NCI-H2107 treated with DMSO at 0.1 percent for 48 hours (cell line): ENCODE results near the gene IAH1.
"Not testable (repeated sequence)": the region's sequence is repeated elsewhere in the genome, so short reads cannot be mapped to it uniquely, and the experiment has no call there.

Experiments used
- DNase-seq: peaks from one replicate; lab custom pipeline; 2025; ENCODE audit not compliant: unreplicated experiment; lab: John Stamatoyannopoulos, UW

IAH1 gene

GRCh38 chr2:9473308-9473984 is 905 bp upstream of the IAH1 start:
- no peak for DNase-seq

DNA sequence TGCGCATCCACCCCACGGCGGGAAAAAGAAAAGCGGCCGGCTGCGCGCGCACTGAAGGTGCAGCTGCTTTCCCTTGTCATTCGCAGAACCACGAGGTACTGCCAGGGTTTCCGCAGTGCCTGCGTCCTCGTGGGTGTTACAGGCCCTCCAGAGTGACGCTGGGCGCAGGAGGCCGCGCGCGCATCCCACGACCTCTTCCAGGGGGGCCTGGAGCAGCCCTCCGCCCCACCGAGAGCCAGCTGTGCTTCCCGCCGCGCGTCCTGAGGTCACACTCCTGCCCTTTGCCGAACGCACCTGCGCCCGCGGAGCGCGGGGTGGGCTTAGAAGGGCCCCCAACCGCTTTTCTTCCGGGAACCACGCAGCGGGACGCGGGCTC is 378 bp upstream of the IAH1 start:
- no peak for DNase-seq

- no peak for DNase-seq
Measured at GRCh38 chr2:9477914-9478313, 3.6 kb downstream of the IAH1 start.

DNA sequence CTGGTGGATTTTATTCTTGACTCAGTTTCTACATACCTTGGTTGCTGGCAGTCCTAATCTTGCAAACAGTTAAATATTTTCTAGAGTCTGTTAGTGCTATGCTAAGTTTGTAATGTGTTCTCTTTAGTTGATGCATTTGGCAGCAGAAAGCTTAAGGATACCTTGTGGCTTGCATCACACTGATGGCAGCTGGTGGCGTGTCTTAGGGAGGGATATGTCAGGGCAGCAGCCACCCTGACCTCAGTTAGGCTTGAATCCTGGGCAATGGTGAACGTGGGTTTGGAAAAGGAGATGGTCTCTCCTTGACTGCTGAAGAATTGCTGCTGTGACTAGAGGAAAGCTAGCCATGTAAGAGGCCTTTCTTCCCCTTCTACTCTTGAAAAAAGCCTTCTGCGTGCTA is 4.2 kb downstream of the IAH1 start:
- no peak for DNase-seq

- no peak for DNase-seq
Measured at GRCh38 chr2:9480157-9480556, 5.8 kb downstream of the IAH1 start.

DNA sequence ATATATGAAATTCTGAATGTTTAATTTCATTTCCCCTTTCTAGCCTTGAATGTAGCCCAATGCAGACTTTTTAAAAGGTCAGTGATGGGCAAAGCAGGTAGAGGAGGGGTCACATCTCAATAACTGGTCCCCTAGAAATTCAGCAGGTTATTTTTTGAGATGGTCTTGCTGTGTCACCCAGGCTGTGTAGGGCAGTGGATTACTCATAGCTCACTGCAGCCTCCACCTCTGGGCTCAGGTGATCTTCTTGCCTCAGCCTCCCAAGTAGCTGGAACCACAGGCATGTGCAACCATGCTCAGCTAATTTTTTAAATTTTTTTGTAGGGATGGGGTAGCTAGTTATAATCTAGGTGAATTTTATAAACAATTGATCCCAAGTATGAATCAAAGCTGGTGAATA is 8.8 kb downstream of the IAH1 start:
- no peak for DNase-seq

- DNase-seq: no peak
Measured at GRCh38 chr2:9484533-9484932, 10.2 kb downstream of the IAH1 start.

DNA sequence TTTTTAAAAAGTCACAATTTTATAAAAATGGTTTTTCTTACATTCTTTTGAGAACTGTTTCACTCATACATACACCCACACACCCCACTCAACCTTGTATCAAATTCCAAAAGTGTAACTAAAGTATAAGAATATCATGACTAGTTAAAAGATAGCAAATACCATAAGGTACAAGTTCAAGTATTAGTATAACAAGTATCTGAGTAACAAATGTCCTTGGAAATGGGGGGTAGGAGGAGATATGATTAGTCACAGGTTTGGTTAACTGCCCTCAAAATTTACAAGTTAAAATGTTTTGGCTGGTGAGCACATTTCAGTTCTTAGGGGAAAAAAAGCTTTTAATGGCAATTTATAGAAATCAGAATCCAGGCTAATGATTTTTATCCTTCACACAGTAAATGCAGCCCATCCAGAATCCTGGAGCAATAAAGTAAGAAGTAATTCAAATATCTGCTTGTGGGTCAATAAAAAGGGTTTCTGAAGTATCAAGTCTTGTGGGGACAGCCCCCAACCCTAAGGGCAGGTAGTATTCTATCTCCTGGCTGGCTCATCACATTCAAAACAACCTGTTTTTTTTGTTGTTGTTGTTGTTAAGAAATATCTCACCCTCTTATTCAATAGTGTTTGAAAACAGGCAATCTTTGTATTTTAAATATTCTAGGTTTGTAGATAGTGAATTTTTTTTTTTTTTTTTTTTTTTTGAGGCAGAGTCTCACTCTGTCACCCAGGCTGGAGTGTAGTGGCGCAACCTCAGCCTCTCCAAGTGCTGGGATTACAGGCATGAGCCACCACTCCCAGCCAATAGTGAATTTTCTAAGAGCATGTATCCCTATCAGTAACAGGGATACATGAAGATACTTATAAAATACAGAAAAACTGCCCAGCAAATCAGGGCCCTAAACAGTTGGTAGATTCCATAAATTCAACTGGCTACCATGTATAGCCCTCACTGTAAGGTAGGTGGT is 14.5 kb downstream of the IAH1 start:
- DNase-seq: no peak

GRCh38 chr2:9490789-9491188 is 16.4 kb downstream of the IAH1 start:
- DNase-seq: no peak

DNA sequence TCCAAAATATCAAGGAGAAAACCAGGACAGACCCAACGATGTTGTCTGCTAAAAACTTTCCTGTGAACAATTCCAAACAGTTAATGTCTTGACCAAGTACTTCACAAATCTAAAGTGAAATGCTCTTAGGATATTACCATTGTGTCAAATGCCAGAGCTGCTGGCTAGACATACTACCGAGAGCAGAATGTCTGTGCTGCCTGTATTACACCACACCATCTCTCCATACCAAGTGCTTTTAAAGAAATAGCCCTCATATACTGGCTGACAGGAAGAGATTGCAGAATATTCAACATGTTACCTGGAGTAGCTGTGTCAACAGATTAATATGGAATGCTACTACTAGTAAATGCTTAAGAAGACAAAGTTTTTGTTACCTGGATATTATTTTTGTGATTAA is 18.6 kb downstream of the IAH1 start:
- DNase-seq: no peak

DNA sequence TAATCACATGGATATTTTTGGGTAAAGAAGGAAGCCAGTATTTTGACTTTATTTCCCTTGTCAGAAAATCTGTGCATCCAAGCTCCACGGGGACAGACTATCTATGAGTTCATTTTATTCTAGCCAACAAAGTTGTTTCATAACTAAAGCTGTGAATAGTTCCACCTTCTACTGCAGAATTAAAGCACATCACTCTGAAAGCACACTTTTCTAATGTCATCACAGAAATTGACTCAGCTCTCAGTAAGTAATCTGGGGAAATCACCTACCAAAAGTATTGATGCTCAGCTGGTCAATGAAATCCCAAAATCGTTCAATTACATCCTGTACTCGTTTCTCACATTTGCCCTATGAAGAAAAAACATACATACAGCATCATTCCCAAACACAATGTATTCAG is 19.1 kb downstream of the IAH1 start:
- DNase-seq: no peak

DNA sequence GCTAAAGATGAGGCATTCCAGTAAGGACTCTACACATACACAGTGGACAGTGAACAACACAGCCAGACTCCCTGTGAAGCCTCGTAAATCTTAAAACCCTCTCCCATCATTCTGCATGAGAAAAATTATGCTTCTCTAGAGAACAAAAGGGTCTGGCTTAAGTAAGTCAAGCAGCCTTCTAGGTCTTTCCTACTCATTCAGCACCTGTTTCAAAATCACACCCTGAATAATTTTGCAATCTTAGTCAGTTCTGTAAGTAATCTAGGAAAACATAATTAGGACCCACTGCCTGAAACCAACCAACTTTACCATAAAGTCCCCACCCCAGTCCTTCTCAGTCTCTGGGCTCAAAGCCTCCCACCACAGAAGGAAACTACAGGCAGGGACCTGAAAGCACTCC is 19.7 kb downstream of the IAH1 start:
- DNase-seq: no peak

GRCh38 chr2:9497017-9497416 is 22.7 kb downstream of the IAH1 start:
- DNase-seq: no peak

- no peak for DNase-seq
Measured at GRCh38 chr2:9498210-9498609, 23.9 kb downstream of the IAH1 start.

GRCh38 chr2:9508931-9509330 is 34.6 kb downstream of the IAH1 start:
- no peak for DNase-seq

- not testable (repeated sequence) for DNase-seq
Measured at GRCh38 chr2:9513946-9514345, 39.6 kb downstream of the IAH1 start.

DNA sequence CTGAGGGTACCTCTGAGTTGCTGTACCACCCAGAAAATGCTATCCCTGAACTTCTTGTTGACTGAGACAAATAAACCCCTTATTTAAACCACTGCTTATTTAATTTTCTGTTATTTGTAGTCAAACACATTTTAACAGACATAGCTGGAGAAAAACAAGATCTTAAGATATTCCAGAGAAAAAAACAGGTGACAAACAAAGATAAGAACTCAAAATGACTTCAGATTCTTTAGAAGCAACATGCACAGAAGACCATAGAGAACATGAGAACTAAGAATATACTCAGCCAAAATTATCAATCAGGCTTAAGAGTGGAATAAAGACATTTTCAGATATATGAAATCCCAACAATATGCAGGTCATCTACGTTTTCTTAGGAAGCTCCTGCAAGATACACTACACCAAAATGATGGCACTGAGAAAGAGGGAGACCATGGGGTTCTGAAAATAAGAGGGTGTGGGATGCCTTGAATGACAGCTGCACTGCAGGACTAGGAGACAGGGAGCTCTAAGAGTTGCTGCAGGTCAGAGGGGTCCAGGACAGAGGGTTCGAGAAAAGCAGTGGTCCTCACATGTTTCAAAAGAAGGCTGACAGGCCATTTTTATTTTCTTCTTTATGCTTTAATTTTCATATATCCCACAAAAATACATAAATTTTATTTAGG is 42.9 kb downstream of the IAH1 start:
- DNase-seq: no peak

DNA sequence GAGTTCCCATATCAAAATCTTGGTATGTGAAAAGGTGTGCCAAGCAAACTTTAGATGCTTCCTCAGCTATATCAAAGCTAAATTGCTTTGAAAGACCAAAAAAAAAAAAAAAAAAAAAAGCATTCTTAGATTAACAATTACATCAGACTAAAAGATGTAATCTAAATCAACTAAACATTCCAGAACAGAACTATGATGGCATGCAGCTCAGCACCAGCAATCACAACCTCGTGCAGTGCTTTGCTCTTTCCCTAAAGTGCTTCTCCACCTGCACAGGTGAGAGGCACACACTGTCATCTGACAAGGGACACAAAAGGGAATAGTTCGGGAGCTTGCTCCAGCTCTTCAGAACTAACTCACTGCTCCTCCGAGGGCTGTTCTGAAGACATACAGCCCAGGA is 43.8 kb downstream of the IAH1 start:
- DNase-seq: no peak

DNA sequence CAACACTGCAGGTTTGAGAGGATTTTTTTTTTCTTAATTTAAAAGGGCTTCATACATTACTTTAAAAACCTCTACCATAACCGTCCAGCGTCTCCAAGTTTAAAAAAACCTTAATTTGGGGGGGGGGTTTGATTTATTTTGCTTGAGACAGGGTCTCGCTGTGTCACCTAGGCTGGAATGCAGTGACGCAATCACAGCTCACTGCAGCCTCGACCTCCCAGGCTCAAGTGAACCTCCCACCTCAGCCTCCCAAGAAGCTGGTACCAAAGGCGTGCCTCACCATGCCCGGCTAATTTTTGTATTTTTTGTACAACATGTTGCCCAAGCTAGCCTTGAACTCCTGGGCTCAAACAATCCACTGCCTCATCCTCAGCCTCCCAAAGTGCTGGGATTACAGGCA is 44.4 kb downstream of the IAH1 start:
- DNase-seq: no peak

GRCh38 chr2:9519250-9519649 is 44.9 kb downstream of the IAH1 start:
- DNase-seq: no peak

DNA sequence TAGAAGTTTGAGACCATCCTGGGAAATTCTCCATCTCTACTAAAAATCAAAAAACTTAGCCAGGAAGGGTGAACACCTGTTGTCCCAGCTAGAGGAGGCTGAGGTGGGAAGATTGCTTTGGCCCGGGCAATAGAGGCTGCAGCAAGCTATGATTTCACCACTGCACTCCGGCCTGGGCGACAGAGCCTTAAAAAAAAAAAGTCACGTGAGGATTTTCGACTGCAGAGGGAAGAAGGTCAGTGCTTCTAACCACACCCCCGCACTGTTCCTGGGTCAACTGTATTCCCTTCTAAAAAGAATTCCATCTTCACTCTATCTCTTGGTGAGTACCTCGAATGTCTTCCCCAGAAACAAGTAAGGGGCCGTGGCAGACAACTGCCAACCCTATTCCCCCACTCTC is 49.9 kb downstream of the IAH1 start:
- no peak for DNase-seq

GRCh38 chr2:9525266-9525665 is 50.9 kb downstream of the IAH1 start:
- DNase-seq: no peak
